ENCODE results near the gene KLHL12. TPM values are rescaled to one million over a fixed set of nuclear protein-coding genes. Genes with fewer than 3 reads are reported as not detected.

The KLHL12 gene
- total RNA-seq, 1 experiment from 2014 or later = 52.4 TPM

DNA sequence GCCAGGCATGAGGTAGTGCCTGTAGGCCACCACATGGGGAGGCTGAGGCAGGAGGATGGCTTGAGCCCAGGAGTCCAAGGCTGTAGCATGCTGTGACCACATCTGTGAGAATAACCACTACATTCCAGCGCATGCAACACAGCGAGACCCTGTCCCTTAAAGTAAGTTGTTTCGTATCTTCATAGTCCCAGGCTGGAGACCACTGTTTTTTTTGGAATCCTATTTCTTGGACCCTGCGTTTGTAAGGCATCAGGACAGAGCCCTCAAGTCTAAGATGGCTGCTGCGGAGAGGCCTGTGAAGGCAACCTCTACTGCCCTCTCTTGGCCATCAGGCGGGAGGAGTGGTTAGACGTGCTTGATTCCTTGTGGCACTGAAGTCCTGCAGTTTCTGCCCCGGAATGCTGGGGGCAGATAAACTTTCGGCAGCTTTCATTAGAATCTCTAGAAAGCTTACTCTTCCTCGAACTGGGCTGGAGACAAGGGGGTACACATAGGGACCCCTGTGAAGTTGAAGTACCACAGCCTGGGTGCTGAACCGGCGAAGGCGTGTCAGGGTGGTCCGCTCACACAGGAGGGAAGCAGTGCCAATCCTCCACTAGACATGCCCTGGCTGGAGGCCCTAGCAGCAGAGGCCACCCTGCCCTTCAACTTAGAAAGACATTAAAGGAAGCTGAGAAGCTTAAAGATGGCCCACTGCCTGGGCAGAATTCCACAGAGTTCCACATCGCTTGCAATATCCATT lies 74.7 kb downstream of the KLHL12 start:
- Histone ChIP-seq H3K9ac (ENCODE audit: low read length) (no peak overlapping the region), H2AFZ (ENCODE audit: low read length) (peak overlapping the region; percentile 88; the same call in 1 of the 2 replicates), H3K36me3 (ENCODE audit: insufficient read depth, low read length) (no peaks in the 10 kb centered on the region), H3K27me3 (ENCODE audit: low read length) (no peaks in the 10 kb centered on the region), H3K9me2 (replicated peaks; ENCODE audit: insufficient read depth, low read length) (no peaks in the 10 kb centered on the region), H4K20me1 (ENCODE audit: insufficient read depth, low read depth, low read length) (no peaks in the 10 kb centered on the region), H3K4me3 (ENCODE audit: low read length) (no peak overlapping the region), H3K9me3 (ENCODE audit: low read length) (no peaks in the 10 kb centered on the region), H3K4me2 (ENCODE audit: low read depth, low read length, poor library complexity, severe bottlenecking) (no peak overlapping the region), H3K4me1 (ENCODE audit: low read length) (peaks cover 9% of the 10 kb centered on the region), H3K79me2 (ENCODE audit: low read length) (no peaks in the 10 kb centered on the region), H3K27ac (ENCODE audit: low read length) (no peak overlapping the region)
- peak; percentile 81 for DNase-seq

DNA sequence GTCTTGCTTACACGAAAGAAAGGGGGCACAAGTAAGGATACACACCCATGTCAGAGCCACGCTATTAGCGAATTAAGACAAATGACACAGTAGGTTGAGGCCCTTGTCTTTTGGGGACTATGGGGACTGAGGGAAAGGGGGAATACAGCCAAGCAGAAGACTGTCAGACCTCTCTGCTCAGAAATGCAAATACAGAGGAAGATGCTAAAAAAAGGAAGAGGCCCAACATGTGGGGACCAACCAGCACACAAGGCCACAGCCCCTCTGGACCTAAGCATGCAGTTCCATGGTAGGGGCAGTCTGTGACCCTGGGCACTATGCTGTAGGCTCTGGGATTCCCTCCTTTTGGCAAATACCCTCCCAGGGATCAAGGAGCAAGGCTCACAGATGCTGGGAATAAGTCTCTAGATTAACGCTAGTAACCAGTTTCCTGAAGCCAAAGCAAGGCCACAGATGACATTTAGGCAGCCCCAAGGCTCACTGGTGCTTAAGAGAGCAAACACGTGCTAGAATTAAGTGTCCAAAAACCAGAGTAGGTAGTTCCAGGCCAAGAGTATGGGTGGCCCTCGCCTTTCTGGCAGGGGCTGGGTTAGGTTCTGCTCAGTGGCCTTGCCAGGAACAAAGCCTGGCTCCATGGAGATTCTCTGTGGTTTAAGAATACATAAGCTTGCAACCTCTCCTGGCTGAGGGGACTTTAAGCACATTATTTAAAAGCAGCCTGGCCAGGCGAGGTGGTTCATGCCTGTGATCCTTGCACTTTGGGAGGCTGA lies 76.3 kb downstream of the KLHL12 start:
- Histone ChIP-seq H3K36me3 (ENCODE audit: insufficient read depth, low read length) (no peaks in the 10 kb centered on the region), H3K27ac (ENCODE audit: low read length) (no peak overlapping the region), H3K9ac (ENCODE audit: low read length) (no peak overlapping the region), H3K4me2 (ENCODE audit: low read depth, low read length, poor library complexity, severe bottlenecking) (no peak overlapping the region), H3K4me3 (ENCODE audit: low read length) (no peak overlapping the region), H3K9me3 (ENCODE audit: low read length) (no peaks in the 10 kb centered on the region), H4K20me1 (ENCODE audit: insufficient read depth, low read depth, low read length) (no peaks in the 10 kb centered on the region), H2AFZ (ENCODE audit: low read length) (peak overlapping the region; percentile 56), H3K79me2 (ENCODE audit: low read length) (no peaks in the 10 kb centered on the region), H3K4me1 (ENCODE audit: low read length) (peaks cover 9% of the 10 kb centered on the region), H3K27me3 (ENCODE audit: low read length) (no peaks in the 10 kb centered on the region), H3K9me2 (replicated peaks; ENCODE audit: insufficient read depth, low read length) (no peaks in the 10 kb centered on the region)
- peak; percentile 51 for DNase-seq

DNA sequence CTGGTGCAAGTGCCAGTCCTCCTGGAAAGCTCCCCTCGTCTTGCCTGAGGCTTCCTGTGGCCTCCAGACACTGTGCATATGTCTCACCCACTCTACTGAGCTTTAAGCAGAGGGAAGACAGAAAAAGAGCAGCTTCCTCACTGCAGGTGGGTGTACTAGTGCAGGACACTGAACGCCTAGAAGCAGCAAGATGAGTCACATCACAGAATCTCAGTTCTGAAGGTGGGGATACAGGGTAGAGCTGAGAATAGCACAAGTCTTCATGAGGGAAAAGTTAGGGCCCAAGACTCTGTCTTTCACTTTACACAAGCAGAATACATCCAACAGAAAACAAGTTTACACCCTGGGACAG lies 78.9 kb downstream of the KLHL12 start:
- no peak for DNase-seq
- H3K4me1 ChIP-seq (ENCODE audit: low read length) = peaks cover 9% of the 10 kb centered on the region
- H3K27ac ChIP-seq (ENCODE audit: low read length) = no peak overlapping the region
- no peaks in the 10 kb centered on the region for H4K20me1 ChIP-seq (ENCODE audit: insufficient read depth, low read depth, low read length)
- H3K27me3 ChIP-seq (ENCODE audit: low read length) = no peaks in the 10 kb centered on the region
- no peak overlapping the region for H2AFZ ChIP-seq (ENCODE audit: low read length)
- H3K79me2 ChIP-seq (ENCODE audit: low read length) = no peaks in the 10 kb centered on the region
- H3K9me3 ChIP-seq (ENCODE audit: low read length) = no peaks in the 10 kb centered on the region
- H3K36me3 ChIP-seq (ENCODE audit: insufficient read depth, low read length) = no peaks in the 10 kb centered on the region
- no peaks in the 10 kb centered on the region for H3K9me2 ChIP-seq (replicated peaks; ENCODE audit: insufficient read depth, low read length)
- no peak overlapping the region for H3K9ac ChIP-seq (ENCODE audit: low read length)
- H3K4me3 ChIP-seq (ENCODE audit: low read length) = no peak overlapping the region
- no peak overlapping the region for H3K4me2 ChIP-seq (ENCODE audit: low read depth, low read length, poor library complexity, severe bottlenecking)

DNA sequence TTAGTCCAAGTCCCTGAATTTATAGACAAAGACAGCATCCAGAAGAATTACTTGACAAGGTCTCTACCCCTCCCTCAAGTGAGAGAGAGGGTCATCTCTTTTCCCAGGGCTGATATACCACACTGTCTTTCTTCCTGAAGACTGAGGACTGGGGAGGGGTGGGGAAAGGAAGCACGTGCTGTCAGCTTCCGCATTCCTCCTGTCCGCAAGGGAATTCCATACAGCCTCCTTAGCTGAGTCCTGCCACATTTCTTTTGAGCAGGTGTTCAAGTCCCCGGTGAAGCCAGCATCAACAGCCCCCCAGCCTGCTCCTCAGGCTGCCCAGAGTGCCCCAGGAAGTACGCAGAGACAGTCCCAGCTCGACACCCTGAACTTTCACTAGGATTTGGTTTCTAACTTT lies 82.1 kb downstream of the KLHL12 start:
- Histone ChIP-seq H2AFZ (ENCODE audit: low read length) (no peak overlapping the region), H3K9ac (ENCODE audit: low read length) (no peak overlapping the region)

DNA sequence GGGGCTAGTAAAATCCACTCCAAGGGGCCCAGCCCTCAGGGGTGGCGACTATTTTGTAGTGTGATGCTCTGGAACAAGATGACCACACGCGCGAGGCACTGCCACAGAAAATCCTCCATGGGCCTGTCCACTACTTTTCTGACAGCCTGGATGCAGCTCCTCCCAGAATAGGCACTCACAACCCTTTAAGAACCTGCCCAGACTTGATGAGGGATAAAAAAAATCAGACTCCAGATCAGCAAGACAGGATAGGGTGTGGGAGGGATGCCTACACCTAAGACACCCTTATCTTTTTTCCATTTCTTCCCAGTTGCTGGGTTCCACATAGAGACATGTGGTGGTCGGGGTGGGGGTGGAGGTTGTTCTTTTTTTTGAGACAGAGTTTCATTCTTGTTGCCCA lies 82.8 kb downstream of the KLHL12 start:
- H3K27ac ChIP-seq (ENCODE audit: low read length) = no peak overlapping the region
- H3K9ac ChIP-seq (ENCODE audit: low read length) = no peak overlapping the region
- H3K79me2 ChIP-seq (ENCODE audit: low read length) = no peaks in the 10 kb centered on the region
- DNase-seq = no peak
- no peak overlapping the region for H3K4me3 ChIP-seq (ENCODE audit: low read length)
- H3K9me2 ChIP-seq (replicated peaks; ENCODE audit: insufficient read depth, low read length) = no peaks in the 10 kb centered on the region
- H3K4me1 ChIP-seq (ENCODE audit: low read length) = no peaks in the 10 kb centered on the region
- H4K20me1 ChIP-seq (ENCODE audit: insufficient read depth, low read depth, low read length) = no peaks in the 10 kb centered on the region
- no peak overlapping the region for H3K4me2 ChIP-seq (ENCODE audit: low read depth, low read length, poor library complexity, severe bottlenecking)
- H3K36me3 ChIP-seq (ENCODE audit: insufficient read depth, low read length) = no peaks in the 10 kb centered on the region
- no peak overlapping the region for H2AFZ ChIP-seq (ENCODE audit: low read length)
- no peaks in the 10 kb centered on the region for H3K27me3 ChIP-seq (ENCODE audit: low read length)
- H3K9me3 ChIP-seq (ENCODE audit: low read length) = no peaks in the 10 kb centered on the region

More for the DNA sequence above, 82.1 kb downstream of the KLHL12 start:
- H3K9me3 ChIP-seq (ENCODE audit: low read length) = no peaks in the 10 kb centered on the region
- no peak for DNase-seq
- no peak overlapping the region for H3K4me2 ChIP-seq (ENCODE audit: low read depth, low read length, poor library complexity, severe bottlenecking)
- H4K20me1 ChIP-seq (ENCODE audit: insufficient read depth, low read depth, low read length) = no peaks in the 10 kb centered on the region
- no peak overlapping the region for H3K4me3 ChIP-seq (ENCODE audit: low read length)
- no peaks in the 10 kb centered on the region for H3K79me2 ChIP-seq (ENCODE audit: low read length)
- H3K27ac ChIP-seq (ENCODE audit: low read length) = no peak overlapping the region
- no peaks in the 10 kb centered on the region for H3K36me3 ChIP-seq (ENCODE audit: insufficient read depth, low read length)
- no peaks in the 10 kb centered on the region for H3K4me1 ChIP-seq (ENCODE audit: low read length)
- no peaks in the 10 kb centered on the region for H3K9me2 ChIP-seq (replicated peaks; ENCODE audit: insufficient read depth, low read length)
- H3K27me3 ChIP-seq (ENCODE audit: low read length) = no peaks in the 10 kb centered on the region

DNA sequence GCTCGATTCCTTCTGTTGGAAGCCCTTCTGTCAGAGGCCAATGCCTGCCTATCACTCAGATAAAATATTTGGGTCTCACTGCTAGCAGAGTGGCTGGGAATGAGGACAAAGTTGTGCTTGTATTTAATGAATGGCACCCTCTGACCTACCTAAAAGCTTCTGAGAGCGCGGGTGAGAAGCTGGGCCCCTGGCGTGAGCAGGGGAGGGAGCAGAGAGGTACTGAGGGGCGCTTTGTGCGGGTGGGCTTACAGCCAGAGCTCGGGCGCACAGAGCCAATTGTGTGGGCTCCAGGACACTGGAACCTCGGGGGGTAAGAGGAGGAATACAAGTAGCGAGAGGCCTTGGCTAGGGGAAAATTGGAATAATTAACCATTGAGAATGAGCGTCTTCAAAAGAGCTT lies 84.0 kb downstream of the KLHL12 start:
- no peaks in the 10 kb centered on the region for H3K9me3 ChIP-seq (ENCODE audit: low read length)
- no peaks in the 10 kb centered on the region for H4K20me1 ChIP-seq (ENCODE audit: insufficient read depth, low read depth, low read length)
- no peak overlapping the region for H3K4me3 ChIP-seq (ENCODE audit: low read length)
- H3K9ac ChIP-seq (ENCODE audit: low read length) = no peak overlapping the region
- no peaks in the 10 kb centered on the region for H3K4me1 ChIP-seq (ENCODE audit: low read length)
- H3K27me3 ChIP-seq (ENCODE audit: low read length) = no peaks in the 10 kb centered on the region
- H3K9me2 ChIP-seq (replicated peaks; ENCODE audit: insufficient read depth, low read length) = no peaks in the 10 kb centered on the region
- no peak overlapping the region for H3K27ac ChIP-seq (ENCODE audit: low read length)
- no peaks in the 10 kb centered on the region for H3K79me2 ChIP-seq (ENCODE audit: low read length)
- no peaks in the 10 kb centered on the region for H3K36me3 ChIP-seq (ENCODE audit: insufficient read depth, low read length)
- H2AFZ ChIP-seq (ENCODE audit: low read length) = no peak overlapping the region
- DNase-seq = no peak
- no peak overlapping the region for H3K4me2 ChIP-seq (ENCODE audit: low read depth, low read length, poor library complexity, severe bottlenecking)

Small RNA genes lying within 50 kb of the gene (small RNA-seq; reads per million reads assigned to genes)
- gene RF00019 = not detected

Other genes with a start within 250 kb of the KLHL12 start
- not detected in 2 replicates for gene SYT2, start 216.8 kb downstream of the KLHL12 start, total RNA-seq (2014; rRNA removed; shearing (Covaris generic); ENCODE audit: low replicate concordance)
- gene KDM5B, start 118.8 kb downstream of the KLHL12 start, total RNA-seq (2014; rRNA removed; shearing (Covaris generic); ENCODE audit: low replicate concordance) = not detected in 2 replicates
- not detected in 2 replicates for gene PCAT6, start 116.3 kb downstream of the KLHL12 start, total RNA-seq (2014; rRNA removed; shearing (Covaris generic); ENCODE audit: low replicate concordance)
- gene RABIF, start 38.1 kb downstream of the KLHL12 start, total RNA-seq (2014; rRNA removed; shearing (Covaris generic); ENCODE audit: low replicate concordance) = 7.5 and 7.8 TPM in 2 replicates
- 88.2 and 123 TPM in 2 replicates for gene ADIPOR1, start 31.1 kb upstream of the KLHL12 start, total RNA-seq (2014; rRNA removed; shearing (Covaris generic); ENCODE audit: low replicate concordance)
- gene CYB5R1, start 40.0 kb upstream of the KLHL12 start, total RNA-seq (2014; rRNA removed; shearing (Covaris generic); ENCODE audit: low replicate concordance) = 27.1 and 28.2 TPM in 2 replicates
- 65.3 and 81.0 TPM in 2 replicates for gene TMEM183A, start 80.1 kb upstream of the KLHL12 start, total RNA-seq (2014; rRNA removed; shearing (Covaris generic); ENCODE audit: low replicate concordance)
- gene PPFIA4, start 99.3 kb upstream of the KLHL12 start, total RNA-seq (2014; rRNA removed; shearing (Covaris generic); ENCODE audit: low replicate concordance) = 0.04 TPM in 1 of 2 replicates, not detected in the other
- gene MYOG, start 158.8 kb upstream of the KLHL12 start, total RNA-seq (2014; rRNA removed; shearing (Covaris generic); ENCODE audit: low replicate concordance) = not detected in 2 replicates
- gene ADORA1, start 200.5 kb upstream of the KLHL12 start, total RNA-seq (2014; rRNA removed; shearing (Covaris generic); ENCODE audit: low replicate concordance) = not detected in 2 replicates
- gene MYBPH, start 248.6 kb upstream of the KLHL12 start, total RNA-seq (2014; rRNA removed; shearing (Covaris generic); ENCODE audit: low replicate concordance) = 52.4 and 62.2 TPM in 2 replicates